Cardiac muscle cell (in vitro differentiated cells and primary cell): ENCODE results near the gene AIM2. TPM values are rescaled to one million over a fixed set of nuclear protein-coding genes. Genes with fewer than 3 reads are reported as not detected.
A peak's percentile ranks its signal among the peaks of the same experiment; 100 is the strongest.

Source experiments
- DNase-seq, 2 donors: peaks; one replicate each; pipeline versions ENCODE4 v3.0.0 to v3.0.0-alpha.2; 2010 to 2017; ENCODE audit warnings: low read depth in 1 of 2, low spot score in 1 of 2
- H3K27ac ChIP-seq: fragments of 200-600 bp; sonication (generic); 2 replicates; pipeline ENCODE4 v1.5.1; 2016
- H3K27me3 ChIP-seq: fragments of 200-600 bp; sonication (generic); 2 replicates; pipeline ENCODE4 v1.6.0; 2016; ENCODE audit warnings: control low read depth
- H3K36me3 ChIP-seq: fragments of 200-600 bp; sonication (generic); 2 replicates; pipeline ENCODE4 v1.5.1; 2016; ENCODE audit warnings: control low read depth
- H3K4me1 ChIP-seq: fragments of 200-600 bp; sonication (generic); 2 replicates; pipeline ENCODE4 v1.8.1; 2017; ENCODE audit warnings: low read depth, mild to moderate bottlenecking, mixed run types
- H3K4me3 ChIP-seq: fragments of 200-600 bp; sonication (generic); 2 replicates; pipeline ENCODE4 v1.5.1; 2016; ENCODE audit warnings: mild to moderate bottlenecking
- H3K9me3 ChIP-seq: fragments of 200-600 bp; sonication (generic); 2 replicates; pipeline ENCODE4 v1.5.1; 2017; ENCODE audit warnings: low read depth, mild to moderate bottlenecking, control low read depth
- polyA plus RNA-seq: library from polyadenylated mRNA; unstranded; fragments of >200 nt; fragmentation: Nextera tagmentation; extraction: Ambion mirVana; gene quantifications from 2 replicates; pipeline ENCODE4 v1.2.1, GENCODE V29; 2016
- total RNA-seq: library from RNA; depleted of rRNA; stranded (reverse); fragments of >200 nt; gene quantifications from 2 replicates; pipeline ENCODE4 v1.2.3, GENCODE V29; 2016
- TF ChIP-seq, protein P1 (sequence below): IDR thresholded peaks from 2 replicates; pipeline ENCODE4 v1.5.1; 2012; ENCODE audit warnings: low read depth, mild to moderate bottlenecking, low read length

AIM2 gene
- total and polyA plus RNA-seq, 2 experiments from 2014 or later: not detected

DNA sequence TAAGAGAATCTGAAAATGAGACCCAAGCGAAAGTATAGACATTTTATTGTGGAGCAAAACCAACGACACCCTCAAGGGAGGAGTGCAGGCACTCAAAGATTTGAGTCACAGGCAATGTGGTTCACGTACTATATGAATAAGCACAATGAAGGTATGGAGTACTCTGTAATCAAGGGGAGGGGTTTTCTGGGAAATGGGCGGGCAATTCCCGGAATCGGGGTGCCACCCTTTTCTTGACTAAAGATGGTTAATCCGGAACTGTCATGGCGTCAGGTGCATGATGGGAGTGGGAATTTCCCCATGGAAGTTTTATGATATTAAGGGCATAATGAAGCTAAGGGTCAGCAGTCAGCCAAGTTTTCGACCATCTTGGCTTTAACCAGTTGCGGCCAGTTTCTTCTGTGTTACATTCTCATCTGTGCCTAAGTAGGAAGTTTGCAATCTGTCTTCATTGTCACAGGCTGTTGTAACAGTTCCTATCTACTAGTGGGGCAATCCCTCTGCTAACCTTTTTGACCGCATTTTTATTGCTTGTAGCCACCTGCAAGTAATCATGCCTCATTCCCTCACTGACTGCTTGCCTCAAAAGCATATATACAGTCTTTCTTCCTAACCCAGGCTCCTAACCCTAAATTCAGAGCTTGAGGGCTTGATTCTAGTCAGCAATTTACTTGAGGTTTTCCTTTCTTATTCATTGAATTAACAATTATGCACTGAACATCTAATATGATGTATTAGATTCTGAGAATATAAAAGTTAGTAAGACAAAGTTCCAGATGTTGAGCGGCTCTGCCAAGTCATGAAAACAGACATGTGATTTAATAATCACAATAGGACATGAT lies 775 bp upstream of the AIM2 start:
- Histone ChIP-seq H3K4me3 (no peak overlapping the region), H3K4me1 (peaks cover 14% of the 10 kb centered on the region), H3K36me3 (no peaks in the 10 kb centered on the region), H3K9me3 (no peaks in the 10 kb centered on the region), H3K27ac (no peak overlapping the region), H3K27me3 (no peaks in the 10 kb centered on the region)
- no peak for DNase-seq
- TF ChIP-seq, protein P1, sequence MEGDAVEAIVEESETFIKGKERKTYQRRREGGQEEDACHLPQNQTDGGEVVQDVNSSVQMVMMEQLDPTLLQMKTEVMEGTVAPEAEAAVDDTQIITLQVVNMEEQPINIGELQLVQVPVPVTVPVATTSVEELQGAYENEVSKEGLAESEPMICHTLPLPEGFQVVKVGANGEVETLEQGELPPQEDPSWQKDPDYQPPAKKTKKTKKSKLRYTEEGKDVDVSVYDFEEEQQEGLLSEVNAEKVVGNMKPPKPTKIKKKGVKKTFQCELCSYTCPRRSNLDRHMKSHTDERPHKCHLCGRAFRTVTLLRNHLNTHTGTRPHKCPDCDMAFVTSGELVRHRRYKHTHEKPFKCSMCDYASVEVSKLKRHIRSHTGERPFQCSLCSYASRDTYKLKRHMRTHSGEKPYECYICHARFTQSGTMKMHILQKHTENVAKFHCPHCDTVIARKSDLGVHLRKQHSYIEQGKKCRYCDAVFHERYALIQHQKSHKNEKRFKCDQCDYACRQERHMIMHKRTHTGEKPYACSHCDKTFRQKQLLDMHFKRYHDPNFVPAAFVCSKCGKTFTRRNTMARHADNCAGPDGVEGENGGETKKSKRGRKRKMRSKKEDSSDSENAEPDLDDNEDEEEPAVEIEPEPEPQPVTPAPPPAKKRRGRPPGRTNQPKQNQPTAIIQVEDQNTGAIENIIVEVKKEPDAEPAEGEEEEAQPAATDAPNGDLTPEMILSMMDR: no peak

- DNase-seq: peak; percentile 67 to 85
- Histone ChIP-seq H3K36me3 (no peaks in the 10 kb centered on the region), H3K4me3 (no peak overlapping the region), H3K27ac (no peak overlapping the region), H3K9me3 (no peaks in the 10 kb centered on the region), H3K4me1 (no peaks in the 10 kb centered on the region), H3K27me3 (no peaks in the 10 kb centered on the region)
- TF ChIP-seq, protein P1: peak; percentile 73
These were observed 4.5 kb downstream of the AIM2 start for GRCh38 chr1:159071970-159072582.

DNA sequence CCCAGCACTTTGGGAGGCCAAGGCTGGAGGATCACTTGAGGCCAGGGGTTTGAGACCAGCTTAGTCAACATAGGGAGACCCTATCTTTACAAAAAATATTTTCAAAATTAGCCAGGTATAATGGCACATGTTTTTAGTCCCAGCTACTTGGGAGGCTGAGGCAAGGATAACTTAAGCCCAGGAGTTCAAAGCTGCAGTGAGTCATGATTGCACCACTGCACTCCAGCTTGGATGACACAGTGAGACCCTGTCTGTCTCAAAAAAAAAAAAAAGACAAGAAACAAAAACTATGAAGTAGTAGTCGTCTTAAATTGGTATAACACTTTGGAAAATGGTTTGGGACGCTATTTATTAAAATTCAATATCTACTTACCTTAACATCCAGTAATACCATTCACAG lies 7.7 kb downstream of the AIM2 start:
- no peaks in the 10 kb centered on the region for H3K36me3 ChIP-seq
- no peaks in the 10 kb centered on the region for H3K4me1 ChIP-seq
- no peak overlapping the region for H3K4me3 ChIP-seq
- TF ChIP-seq, protein P1: no peak
- H3K9me3 ChIP-seq: no peaks in the 10 kb centered on the region
- no peaks in the 10 kb centered on the region for H3K27me3 ChIP-seq
- peak in 1 of 2 donors; percentile 67 for DNase-seq
- H3K27ac ChIP-seq: no peak overlapping the region

- Histone ChIP-seq H3K4me1 (no peaks in the 10 kb centered on the region), H3K36me3 (no peaks in the 10 kb centered on the region), H3K4me3 (no peak overlapping the region), H3K27me3 (no peaks in the 10 kb centered on the region), H3K27ac (no peak overlapping the region), H3K9me3 (no peaks in the 10 kb centered on the region)
- TF ChIP-seq, protein P1: no peak
- no peak for DNase-seq
These were observed 8.6 kb downstream of the AIM2 start for GRCh38 chr1:159067699-159068621.

DNA sequence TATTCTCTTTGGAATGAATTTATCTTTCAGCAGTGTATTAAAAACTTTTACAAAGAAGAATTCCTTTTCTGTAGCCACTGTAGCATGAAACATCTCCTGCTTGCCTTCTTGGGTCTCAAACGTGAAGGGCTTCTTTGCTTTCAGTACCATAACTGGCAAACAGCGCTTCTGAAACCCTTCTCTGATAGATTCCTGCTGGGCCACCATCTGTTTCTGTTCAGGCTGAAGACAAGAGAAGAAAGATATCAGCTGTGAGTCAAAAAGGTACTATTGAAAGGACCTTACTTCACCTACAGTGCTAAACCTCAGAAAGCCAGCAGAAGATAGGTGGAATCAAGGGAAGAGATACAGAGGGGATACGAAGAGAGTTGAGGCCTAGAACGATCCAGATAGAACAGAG lies 10.5 kb downstream of the AIM2 start:
- Histone ChIP-seq H3K36me3 (no peaks in the 10 kb centered on the region), H3K4me3 (no peak overlapping the region), H3K27ac (no peak overlapping the region), H3K4me1 (no peaks in the 10 kb centered on the region), H3K27me3 (no peaks in the 10 kb centered on the region), H3K9me3 (no peaks in the 10 kb centered on the region)
- DNase-seq: no peak
- TF ChIP-seq, protein P1: no peak
